Spleen (tissue), 11 donors: ENCODE results near the gene ZNF618. TPM values are rescaled to one million over a fixed set of nuclear protein-coding genes. Genes with fewer than 3 reads are reported as not detected.

ENCODE experiments used
- DNase-seq: peaks from one replicate; pipeline ENCODE4 v3.0.0-alpha.2; 2020
- H3K27ac ChIP-seq, 8 donors: fragments of 200-600 bp; sonication (generic) in 7 of 8; 1 replicate in 4 of 8; 2 replicates in 4 of 8; pipeline versions ENCODE4 v1.5.0 to v1.8.0; 2016 to 2021; ENCODE audit warnings: inconsistent platforms in 4 of 8, mild to moderate bottlenecking in 4 of 8, moderate library complexity in 1 of 8
- H3K27me3 ChIP-seq, 7 donors: fragments of 200-600 bp; sonication (generic) in 6 of 7; replicated peaks in 1 of 7; 1 replicate in 4 of 7; 2 replicates in 3 of 7; pipeline versions ENCODE4 v1.5.0 to v1.8.0; 2016 to 2021; ENCODE audit warnings: inconsistent platforms in 3 of 7, mild to moderate bottlenecking in 1 of 7
- H3K36me3 ChIP-seq, 6 donors: fragments of 200-600 bp; sonication (generic) in 5 of 6; 1 replicate in 4 of 6; 2 replicates in 2 of 6; pipeline versions ENCODE4 v1.5.0 to v1.8.0; 2016 to 2021; ENCODE audit warnings: inconsistent platforms in 2 of 6
- H3K4me1 ChIP-seq, 6 donors: fragments of 200-600 bp; sonication (generic) in 5 of 6; 1 replicate in 3 of 6; 2 replicates in 3 of 6; pipeline versions ENCODE4 v1.5.0 to v1.8.0; 2016 to 2021; ENCODE audit warnings: inconsistent platforms in 3 of 6
- H3K4me3 ChIP-seq, 8 donors: fragments of 200-600 bp; sonication (generic) in 7 of 8; 1 replicate in 4 of 8; 2 replicates in 4 of 8; pipeline versions ENCODE4 v1.5.0 to v1.8.0; 2016 to 2021; ENCODE audit warnings: inconsistent platforms in 4 of 8, mild to moderate bottlenecking in 4 of 8, moderate library complexity in 2 of 8
- H3K9me3 ChIP-seq, 8 donors: fragments of 200-600 bp; sonication (generic) in 7 of 8; 1 replicate in 4 of 8; 2 replicates in 4 of 8; pipeline versions ENCODE4 v1.5.0 to v1.8.0; 2016 to 2021; ENCODE audit warnings: inconsistent platforms in 4 of 8
- POLR2A ChIP-seq, 3 donors: fragments of 450-650 bp; IDR thresholded peaks; one replicate each; pipeline ENCODE4 v1.5.1; 2017; ENCODE audit warnings: antibody characterized with exemption in 3 of 3, mild to moderate bottlenecking in 1 of 3
- POLR2AphosphoS5 ChIP-seq, 3 donors: sonication (generic); formaldehyde crosslinking; IDR thresholded peaks; one replicate each; pipeline ENCODE4 v1.5.1; 2017; ENCODE audit warnings: antibody characterized with exemption in 3 of 3
- WGBS, 5 donors: extraction: QIAGEN DNeasy Blood & Tissue Kit in 3 of 5; methylation state at CpG; one replicate each; pipeline versions ENCODE4 v1.1.5 to v1.1.7; 2013 to 2018; 5-methylcytosine and 5-hydroxymethylcytosine counted together
- intact Hi-C: fragments of 100-400 bp; cut with DNase I; formaldehyde crosslinking; loops from one replicate; pipeline ENCODE4 v1.15.0; 2023; ENCODE audit warnings: low total_unique reads
- polyA plus RNA-seq, 3 donors: library from polyadenylated mRNA; stranded (reverse); fragments of 200-250 nt; gene quantifications; one replicate each; pipeline ENCODE4 v1.2.1, GENCODE V29; 2013
- total RNA-seq, 7 donors: library from RNA; depleted of rRNA in 3 of 7; stranded (reverse); fragments of >200 nt in 3 of 7; fragmentation: NEBNext Ultra II Directional in 4 of 7; extraction: Animal tissue kit (Norgen Biotek cat#: 25700) in 4 of 7; gene quantifications; one replicate each; pipeline versions ENCODE4 v1.1.0 to v1.2.1, GENCODE V29; 2016 to 2021
- TF ChIP-seq, protein P1 (sequence below), 11 experiments: fragments of 200-600 bp in 7 of 11; fragments of 450-650 bp in 4 of 11; sonication (generic) in 4 of 11; IDR thresholded peaks in 8 of 11; conservative IDR thresholded peaks in 3 of 11; 1 replicate in 7 of 11; 2 replicates in 4 of 11; pipeline versions ENCODE4 v1.4.0 to v1.8.0; 2016 to 2021; ENCODE audit warnings: antibody characterized with exemption in 11 of 11, inconsistent platforms in 4 of 11, mild to moderate bottlenecking in 1 of 11
- donor health status: healthy with polysubstance abuse.
- donor health status: DM: no; HTN: no; CAD: no; lungs with moderate emphysema.
- donor health status: DM: no; HTN: no; CAD: no.
- donor health status: Bipolar disorder and iron deficiency.
- donor health status: healthy.
- donor health status: DM: no; HTN: no; CAD: no.
- donor health status: DM: yes; HTN: yes; CAD: no.

ZNF618 gene
- total and polyA plus RNA-seq, 10 donors, result 0.58 to 14.8 (median 8.4) TPM

DNA sequence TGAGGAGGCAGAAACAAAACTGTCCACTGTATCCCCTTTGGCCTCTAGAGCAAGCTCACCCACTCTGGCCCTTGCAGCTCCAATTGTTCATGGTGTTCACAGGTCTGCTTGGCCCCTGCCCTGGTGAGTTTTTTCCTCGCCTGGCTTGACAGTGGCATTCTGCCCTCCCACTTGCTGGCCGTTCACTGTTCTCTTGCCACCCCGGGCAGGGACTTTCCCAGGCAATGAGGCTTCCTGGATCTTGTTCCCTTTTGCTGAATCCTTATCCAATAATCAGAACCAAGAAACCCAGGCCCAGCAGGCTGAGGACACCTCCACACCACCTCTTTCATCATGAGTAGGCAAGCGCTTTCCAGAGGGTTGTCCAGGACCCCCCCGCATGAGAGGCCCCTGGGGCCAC lies 31.2 kb downstream of the ZNF618 start:
- 68 to 82% (median 77%) methylated on average over 5 of the region's 5 CpGs for WGBS, 5 donors
- peaks cover 0 to 21% (median 16%) of the 10 kb centered on the region in 8 donors for H3K9me3 ChIP-seq
- intact Hi-C loops, result no loop called here

DNA sequence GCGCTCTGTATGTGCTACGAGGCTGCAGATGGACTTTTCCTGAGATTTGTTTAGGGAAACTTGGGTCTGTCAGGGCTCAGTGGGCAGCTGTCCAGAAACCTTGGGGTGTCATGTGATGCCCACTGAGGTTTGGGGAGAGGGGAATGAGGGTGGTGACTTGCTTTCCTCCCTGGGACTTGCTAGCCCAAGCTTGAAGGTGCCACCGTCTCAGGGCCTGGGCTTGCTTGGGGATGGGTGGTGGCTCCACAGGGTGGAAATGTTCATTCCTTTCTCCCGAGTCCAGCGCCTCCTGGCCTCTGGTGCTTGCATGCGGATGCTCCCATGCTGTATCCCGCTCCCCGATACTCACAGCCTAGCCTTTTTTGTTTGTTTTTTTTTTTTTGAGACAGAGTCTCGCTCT lies 33.3 kb downstream of the ZNF618 start:
- WGBS, 5 donors, result 92 to 97% (median 93%) methylated on average over 9 of the region's 9 CpGs

More for the DNA sequence above, 31.2 kb downstream of the ZNF618 start:
- Histone ChIP-seq H3K27me3 (no peaks in the 10 kb centered on the region), H3K36me3 (no peaks in the 10 kb centered on the region), H3K4me1 (peaks cover 0 to 8% (median 0%) of the 10 kb centered on the region in 6 donors), H3K27ac (no peak overlapping the region), H3K4me3 (no peak overlapping the region)
- TF ChIP-seq POLR2A (IDR thresholded peaks at IDR 0.05) (no peak), POLR2AphosphoS5 (IDR thresholded peaks at IDR 0.05) (no peak)
- TF ChIP-seq, protein P1, sequence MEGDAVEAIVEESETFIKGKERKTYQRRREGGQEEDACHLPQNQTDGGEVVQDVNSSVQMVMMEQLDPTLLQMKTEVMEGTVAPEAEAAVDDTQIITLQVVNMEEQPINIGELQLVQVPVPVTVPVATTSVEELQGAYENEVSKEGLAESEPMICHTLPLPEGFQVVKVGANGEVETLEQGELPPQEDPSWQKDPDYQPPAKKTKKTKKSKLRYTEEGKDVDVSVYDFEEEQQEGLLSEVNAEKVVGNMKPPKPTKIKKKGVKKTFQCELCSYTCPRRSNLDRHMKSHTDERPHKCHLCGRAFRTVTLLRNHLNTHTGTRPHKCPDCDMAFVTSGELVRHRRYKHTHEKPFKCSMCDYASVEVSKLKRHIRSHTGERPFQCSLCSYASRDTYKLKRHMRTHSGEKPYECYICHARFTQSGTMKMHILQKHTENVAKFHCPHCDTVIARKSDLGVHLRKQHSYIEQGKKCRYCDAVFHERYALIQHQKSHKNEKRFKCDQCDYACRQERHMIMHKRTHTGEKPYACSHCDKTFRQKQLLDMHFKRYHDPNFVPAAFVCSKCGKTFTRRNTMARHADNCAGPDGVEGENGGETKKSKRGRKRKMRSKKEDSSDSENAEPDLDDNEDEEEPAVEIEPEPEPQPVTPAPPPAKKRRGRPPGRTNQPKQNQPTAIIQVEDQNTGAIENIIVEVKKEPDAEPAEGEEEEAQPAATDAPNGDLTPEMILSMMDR (IDR thresholded peaks at IDR 0.05 in 8 of 11, conservative IDR thresholded peaks at IDR 0.05 in 3 of 11), result no peak
- DNase-seq, result no peak

DNA sequence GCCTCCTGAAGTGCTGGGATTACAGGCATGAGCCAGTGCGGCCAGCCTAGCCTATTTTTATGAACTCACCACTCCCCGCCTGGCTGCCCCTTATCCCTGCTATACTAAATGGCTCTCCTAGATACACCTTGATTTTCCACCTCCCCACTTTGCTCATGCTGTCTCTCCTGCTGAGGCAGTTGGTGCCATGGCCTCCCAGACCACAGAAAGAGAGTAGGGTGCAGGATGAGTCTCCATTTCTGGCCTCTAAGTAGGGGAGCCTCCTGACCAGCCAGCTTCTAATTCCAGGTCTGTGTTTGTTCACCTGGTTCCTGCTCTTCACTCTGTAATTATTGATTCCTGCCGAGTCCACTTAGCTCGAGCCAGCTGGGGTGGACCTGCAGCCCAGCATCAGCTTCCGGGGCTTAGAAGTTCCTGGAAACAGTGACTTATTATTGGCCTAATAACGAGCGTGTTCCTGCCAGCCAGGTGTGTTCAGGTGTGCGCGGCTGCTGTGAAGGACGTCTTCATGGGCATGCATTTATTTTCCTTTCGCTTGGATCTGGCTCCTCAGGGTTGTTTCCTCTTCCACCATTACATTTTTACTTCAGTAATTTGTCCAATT lies 34.0 kb downstream of the ZNF618 start:
- H3K27ac ChIP-seq, result no peak overlapping the region
- H3K4me3 ChIP-seq, result no peak overlapping the region
- TF ChIP-seq POLR2A (IDR thresholded peaks at IDR 0.05) (no peak), POLR2AphosphoS5 (IDR thresholded peaks at IDR 0.05) (no peak)
- TF ChIP-seq, protein P1 (IDR thresholded peaks at IDR 0.05 in 8 of 11, conservative IDR thresholded peaks at IDR 0.05 in 3 of 11), result no peak
- H3K4me1 ChIP-seq, result peaks cover 0 to 8% (median 0%) of the 10 kb centered on the region in 6 donors
- DNase-seq, result no peak
- intact Hi-C loops, result no loop called here
- no peaks in the 10 kb centered on the region for H3K9me3 ChIP-seq
- WGBS, 5 donors, result 83 to 89% (median 88%) methylated on average over 11 of the region's 11 CpGs
- H3K27me3 ChIP-seq, result no peaks in the 10 kb centered on the region
- H3K36me3 ChIP-seq, result no peaks in the 10 kb centered on the region

More for the DNA sequence above, 33.3 kb downstream of the ZNF618 start:
- Histone ChIP-seq H3K9me3 (peaks cover 0 to 1% (median 0%) of the 10 kb centered on the region in 8 donors), H3K4me1 (peaks cover 0 to 8% (median 0%) of the 10 kb centered on the region in 6 donors), H3K27ac (no peak overlapping the region), H3K36me3 (no peaks in the 10 kb centered on the region), H3K27me3 (no peaks in the 10 kb centered on the region), H3K4me3 (no peak overlapping the region)
- TF ChIP-seq POLR2A (IDR thresholded peaks at IDR 0.05), result no peak
- TF ChIP-seq POLR2AphosphoS5 (IDR thresholded peaks at IDR 0.05), result no peak
- TF ChIP-seq, protein P1 (IDR thresholded peaks at IDR 0.05 in 8 of 11, conservative IDR thresholded peaks at IDR 0.05 in 3 of 11), result no peak
- intact Hi-C loops, result no loop called here
- no peak for DNase-seq

DNA sequence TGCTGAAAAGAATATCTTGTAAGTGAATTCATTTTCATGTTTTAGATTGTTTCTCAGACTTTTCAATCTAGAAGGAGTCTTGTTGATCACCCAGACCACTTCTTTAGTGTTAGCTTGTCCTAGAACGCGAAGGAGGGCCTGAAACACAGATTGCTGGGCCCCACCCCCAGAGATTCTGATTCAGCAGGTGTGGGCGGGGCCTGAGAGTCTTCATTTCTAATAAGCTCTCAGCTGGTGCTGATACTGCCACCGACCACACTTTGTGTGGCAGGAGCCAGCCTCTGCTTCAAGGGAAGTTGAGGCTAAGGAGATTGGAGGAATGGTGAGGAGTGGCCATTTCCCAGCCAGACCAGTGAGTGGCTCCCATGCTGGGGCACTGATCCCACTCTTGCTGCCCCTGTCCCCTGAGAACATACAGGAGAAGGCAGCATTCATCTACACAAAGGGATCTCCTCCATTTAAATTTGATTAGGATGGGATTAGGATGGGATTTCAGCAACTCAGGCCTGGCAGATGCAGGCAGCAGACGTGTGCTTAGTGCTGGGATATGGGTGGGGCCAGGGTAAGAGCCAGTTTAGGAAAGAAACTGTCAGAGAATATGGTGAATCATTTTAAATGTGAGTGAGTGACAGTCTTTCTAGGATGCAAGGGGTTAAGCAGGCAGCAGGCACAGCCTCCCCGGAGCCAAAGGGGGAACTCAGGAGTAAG lies 35.9 kb downstream of the ZNF618 start:
- WGBS, 5 donors, result 73 to 89% (median 85%) methylated on average over 5 to 6 of the region's 6 CpGs
- TF ChIP-seq, protein P1 (IDR thresholded peaks at IDR 0.05 in 8 of 11, conservative IDR thresholded peaks at IDR 0.05 in 3 of 11), result no peak
- TF ChIP-seq POLR2A (IDR thresholded peaks at IDR 0.05), result no peak
- no peak for TF ChIP-seq POLR2AphosphoS5 (IDR thresholded peaks at IDR 0.05)
- H3K36me3 ChIP-seq, result peaks cover 0 to 3% (median 0%) of the 10 kb centered on the region in 6 donors
- peaks cover 0 to 5% (median 0%) of the 10 kb centered on the region in 6 donors for H3K4me1 ChIP-seq
- intact Hi-C loops, result no loop called here
- no peaks in the 10 kb centered on the region for H3K27me3 ChIP-seq
- no peak overlapping the region for H3K4me3 ChIP-seq
- no peaks in the 10 kb centered on the region for H3K9me3 ChIP-seq
- DNase-seq, result no peak
- no peak overlapping the region for H3K27ac ChIP-seq
